H1 (cell line): Measurements from ENCODE around the gene LHPP. TPM values are rescaled to one million over a fixed set of nuclear protein-coding genes. Genes with fewer than 3 reads are reported as not detected.

Source experiments
- RAD21 ChIP-seq, 2 experiments: IDR thresholded peaks in 1 of 2; conservative IDR thresholded peaks in 1 of 2; 2 replicates each; pipeline ENCODE4 v1.6.1; 2011; ENCODE audit warnings: low read depth in 2 of 2, low read length in 2 of 2, improper control_type of control experiment in 1 of 2, inconsistent platforms in 1 of 2, mild to moderate bottlenecking in 1 of 2, moderate library complexity in 1 of 2
- polyA plus RNA-seq, 7 experiments: library from polyadenylated mRNA; depleted of rRNA in 3 of 7; stranded (reverse) in 5 of 7; unstranded in 2 of 7; fragments of >200 nt in 5 of 7; fragments of 200-250 nt in 2 of 7; gene quantifications; 1 replicate in 5 of 7; 2 replicates in 1 of 7; 4 replicates in 1 of 7; pipeline versions ENCODE4 v1.2.1 to v1.2.3, GENCODE V29; 2011 to 2013; ENCODE audit warnings: missing spikeins in 2 of 7, mixed read lengths in 2 of 7
- total RNA-seq: library from RNA; stranded (reverse); fragmentation: NEBNext Ultra II Directional; extraction: Animal tissue kit (Norgen Biotek cat#: 25700); gene quantifications from 2 replicates; pipeline ENCODE4 v1.2.1, GENCODE V29; 2021
- TF ChIP-seq, protein P1 (sequence below): fragments of 300-600 bp; sonication (generic); IDR thresholded peaks from 2 replicates; pipeline ENCODE4 v1.7.1; 2012; ENCODE audit warnings: low read length, moderate library complexity, mild to moderate bottlenecking, inconsistent platforms; ENCODE audit not compliant: insufficient replicate concordance
- TF ChIP-seq, protein P2 (sequence below), 3 experiments: IDR thresholded peaks; 1 replicate in 2 of 3; 2 replicates in 1 of 3; pipeline versions ENCODE4 v1.5.1 to v1.6.1; 2011; ENCODE audit warnings: low read length in 3 of 3, mild to moderate bottlenecking in 3 of 3, inconsistent platforms in 2 of 3, low read depth in 1 of 3, moderate library complexity in 1 of 3; ENCODE audit not compliant: insufficient read depth in 1 of 3; ENCODE audit errors: control extremely low read depth in 1 of 3

Gene LHPP
- total and polyA plus RNA-seq, 2 of the 8 experiments (the other 6 are each of a cell fraction or from before 2014, with no cell fraction given) = 26.0 to 45.0 TPM

DNA sequence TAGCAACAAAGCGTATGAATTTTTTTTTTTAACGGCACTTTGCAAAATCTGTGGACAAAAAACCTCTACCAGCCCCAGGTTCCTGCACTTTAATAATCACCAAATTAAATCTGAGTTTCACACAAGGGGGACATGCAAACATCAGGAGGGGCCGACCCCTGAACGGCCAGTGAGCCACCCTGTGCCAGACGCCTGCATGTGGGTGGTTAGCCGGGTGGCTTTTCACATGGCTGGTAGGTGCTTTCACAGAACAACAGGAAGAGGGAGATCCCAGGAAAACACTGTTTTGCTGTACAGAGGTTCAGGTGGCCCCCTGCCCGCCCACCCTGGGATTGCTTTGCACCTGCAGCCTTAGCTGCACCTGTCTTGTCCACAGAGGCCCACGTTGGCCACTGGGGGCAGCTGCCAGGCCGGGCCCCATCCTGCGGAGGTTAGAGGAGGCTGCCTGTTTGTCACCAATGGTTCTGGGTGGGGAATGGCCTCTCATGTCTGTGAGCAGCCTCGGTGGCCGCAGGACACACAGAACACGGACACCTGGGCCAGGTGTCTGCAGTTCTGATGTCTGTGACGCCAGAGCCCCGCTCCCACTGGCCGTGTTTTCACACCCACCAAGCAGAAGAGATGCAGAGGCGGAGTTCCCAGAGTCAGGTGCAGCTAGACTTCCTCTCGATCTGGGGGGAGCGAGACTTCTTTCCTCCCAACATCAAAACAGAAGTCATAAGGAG is 174.8 kb downstream of the LHPP start (continued):
- TF ChIP-seq, protein P1, sequence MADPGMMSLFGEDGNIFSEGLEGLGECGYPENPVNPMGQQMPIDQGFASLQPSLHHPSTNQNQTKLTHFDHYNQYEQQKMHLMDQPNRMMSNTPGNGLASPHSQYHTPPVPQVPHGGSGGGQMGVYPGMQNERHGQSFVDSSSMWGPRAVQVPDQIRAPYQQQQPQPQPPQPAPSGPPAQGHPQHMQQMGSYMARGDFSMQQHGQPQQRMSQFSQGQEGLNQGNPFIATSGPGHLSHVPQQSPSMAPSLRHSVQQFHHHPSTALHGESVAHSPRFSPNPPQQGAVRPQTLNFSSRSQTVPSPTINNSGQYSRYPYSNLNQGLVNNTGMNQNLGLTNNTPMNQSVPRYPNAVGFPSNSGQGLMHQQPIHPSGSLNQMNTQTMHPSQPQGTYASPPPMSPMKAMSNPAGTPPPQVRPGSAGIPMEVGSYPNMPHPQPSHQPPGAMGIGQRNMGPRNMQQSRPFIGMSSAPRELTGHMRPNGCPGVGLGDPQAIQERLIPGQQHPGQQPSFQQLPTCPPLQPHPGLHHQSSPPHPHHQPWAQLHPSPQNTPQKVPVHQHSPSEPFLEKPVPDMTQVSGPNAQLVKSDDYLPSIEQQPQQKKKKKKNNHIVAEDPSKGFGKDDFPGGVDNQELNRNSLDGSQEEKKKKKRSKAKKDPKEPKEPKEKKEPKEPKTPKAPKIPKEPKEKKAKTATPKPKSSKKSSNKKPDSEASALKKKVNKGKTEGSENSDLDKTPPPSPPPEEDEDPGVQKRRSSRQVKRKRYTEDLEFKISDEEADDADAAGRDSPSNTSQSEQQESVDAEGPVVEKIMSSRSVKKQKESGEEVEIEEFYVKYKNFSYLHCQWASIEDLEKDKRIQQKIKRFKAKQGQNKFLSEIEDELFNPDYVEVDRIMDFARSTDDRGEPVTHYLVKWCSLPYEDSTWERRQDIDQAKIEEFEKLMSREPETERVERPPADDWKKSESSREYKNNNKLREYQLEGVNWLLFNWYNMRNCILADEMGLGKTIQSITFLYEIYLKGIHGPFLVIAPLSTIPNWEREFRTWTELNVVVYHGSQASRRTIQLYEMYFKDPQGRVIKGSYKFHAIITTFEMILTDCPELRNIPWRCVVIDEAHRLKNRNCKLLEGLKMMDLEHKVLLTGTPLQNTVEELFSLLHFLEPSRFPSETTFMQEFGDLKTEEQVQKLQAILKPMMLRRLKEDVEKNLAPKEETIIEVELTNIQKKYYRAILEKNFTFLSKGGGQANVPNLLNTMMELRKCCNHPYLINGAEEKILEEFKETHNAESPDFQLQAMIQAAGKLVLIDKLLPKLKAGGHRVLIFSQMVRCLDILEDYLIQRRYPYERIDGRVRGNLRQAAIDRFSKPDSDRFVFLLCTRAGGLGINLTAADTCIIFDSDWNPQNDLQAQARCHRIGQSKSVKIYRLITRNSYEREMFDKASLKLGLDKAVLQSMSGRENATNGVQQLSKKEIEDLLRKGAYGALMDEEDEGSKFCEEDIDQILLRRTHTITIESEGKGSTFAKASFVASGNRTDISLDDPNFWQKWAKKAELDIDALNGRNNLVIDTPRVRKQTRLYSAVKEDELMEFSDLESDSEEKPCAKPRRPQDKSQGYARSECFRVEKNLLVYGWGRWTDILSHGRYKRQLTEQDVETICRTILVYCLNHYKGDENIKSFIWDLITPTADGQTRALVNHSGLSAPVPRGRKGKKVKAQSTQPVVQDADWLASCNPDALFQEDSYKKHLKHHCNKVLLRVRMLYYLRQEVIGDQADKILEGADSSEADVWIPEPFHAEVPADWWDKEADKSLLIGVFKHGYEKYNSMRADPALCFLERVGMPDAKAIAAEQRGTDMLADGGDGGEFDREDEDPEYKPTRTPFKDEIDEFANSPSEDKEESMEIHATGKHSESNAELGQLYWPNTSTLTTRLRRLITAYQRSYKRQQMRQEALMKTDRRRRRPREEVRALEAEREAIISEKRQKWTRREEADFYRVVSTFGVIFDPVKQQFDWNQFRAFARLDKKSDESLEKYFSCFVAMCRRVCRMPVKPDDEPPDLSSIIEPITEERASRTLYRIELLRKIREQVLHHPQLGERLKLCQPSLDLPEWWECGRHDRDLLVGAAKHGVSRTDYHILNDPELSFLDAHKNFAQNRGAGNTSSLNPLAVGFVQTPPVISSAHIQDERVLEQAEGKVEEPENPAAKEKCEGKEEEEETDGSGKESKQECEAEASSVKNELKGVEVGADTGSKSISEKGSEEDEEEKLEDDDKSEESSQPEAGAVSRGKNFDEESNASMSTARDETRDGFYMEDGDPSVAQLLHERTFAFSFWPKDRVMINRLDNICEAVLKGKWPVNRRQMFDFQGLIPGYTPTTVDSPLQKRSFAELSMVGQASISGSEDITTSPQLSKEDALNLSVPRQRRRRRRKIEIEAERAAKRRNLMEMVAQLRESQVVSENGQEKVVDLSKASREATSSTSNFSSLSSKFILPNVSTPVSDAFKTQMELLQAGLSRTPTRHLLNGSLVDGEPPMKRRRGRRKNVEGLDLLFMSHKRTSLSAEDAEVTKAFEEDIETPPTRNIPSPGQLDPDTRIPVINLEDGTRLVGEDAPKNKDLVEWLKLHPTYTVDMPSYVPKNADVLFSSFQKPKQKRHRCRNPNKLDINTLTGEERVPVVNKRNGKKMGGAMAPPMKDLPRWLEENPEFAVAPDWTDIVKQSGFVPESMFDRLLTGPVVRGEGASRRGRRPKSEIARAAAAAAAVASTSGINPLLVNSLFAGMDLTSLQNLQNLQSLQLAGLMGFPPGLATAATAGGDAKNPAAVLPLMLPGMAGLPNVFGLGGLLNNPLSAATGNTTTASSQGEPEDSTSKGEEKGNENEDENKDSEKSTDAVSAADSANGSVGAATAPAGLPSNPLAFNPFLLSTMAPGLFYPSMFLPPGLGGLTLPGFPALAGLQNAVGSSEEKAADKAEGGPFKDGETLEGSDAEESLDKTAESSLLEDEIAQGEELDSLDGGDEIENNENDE = no peak
- TF ChIP-seq RAD21 (IDR thresholded peaks at IDR 0.05 in 1 of 2, conservative IDR thresholded peaks at IDR 0.05 in 1 of 2; ENCODE audit: low read depth in 2 of 2, low read length in 2 of 2) = peak; percentile 13 to 37; a peak in 2 of 4 replicates
- TF ChIP-seq, protein P2, sequence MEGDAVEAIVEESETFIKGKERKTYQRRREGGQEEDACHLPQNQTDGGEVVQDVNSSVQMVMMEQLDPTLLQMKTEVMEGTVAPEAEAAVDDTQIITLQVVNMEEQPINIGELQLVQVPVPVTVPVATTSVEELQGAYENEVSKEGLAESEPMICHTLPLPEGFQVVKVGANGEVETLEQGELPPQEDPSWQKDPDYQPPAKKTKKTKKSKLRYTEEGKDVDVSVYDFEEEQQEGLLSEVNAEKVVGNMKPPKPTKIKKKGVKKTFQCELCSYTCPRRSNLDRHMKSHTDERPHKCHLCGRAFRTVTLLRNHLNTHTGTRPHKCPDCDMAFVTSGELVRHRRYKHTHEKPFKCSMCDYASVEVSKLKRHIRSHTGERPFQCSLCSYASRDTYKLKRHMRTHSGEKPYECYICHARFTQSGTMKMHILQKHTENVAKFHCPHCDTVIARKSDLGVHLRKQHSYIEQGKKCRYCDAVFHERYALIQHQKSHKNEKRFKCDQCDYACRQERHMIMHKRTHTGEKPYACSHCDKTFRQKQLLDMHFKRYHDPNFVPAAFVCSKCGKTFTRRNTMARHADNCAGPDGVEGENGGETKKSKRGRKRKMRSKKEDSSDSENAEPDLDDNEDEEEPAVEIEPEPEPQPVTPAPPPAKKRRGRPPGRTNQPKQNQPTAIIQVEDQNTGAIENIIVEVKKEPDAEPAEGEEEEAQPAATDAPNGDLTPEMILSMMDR (IDR thresholded peaks at IDR 0.05; ENCODE audit: control extremely low read depth in 1 of 3, insufficient read depth in 1 of 3, low read depth in 1 of 3, low read length in 3 of 3) = peak; percentile 48 to 55 (median 53)
